ENCODE data around the gene FOS. TPM values are rescaled to one million over a fixed set of nuclear protein-coding genes. Genes with fewer than 3 reads are reported as not detected.

FOS gene
- total and polyA plus RNA-seq, 2 of the 13 experiments (the other 11 are each of a cell fraction or from before 2014, with no cell fraction given) = 15.9 to 24.2 TPM

DNA sequence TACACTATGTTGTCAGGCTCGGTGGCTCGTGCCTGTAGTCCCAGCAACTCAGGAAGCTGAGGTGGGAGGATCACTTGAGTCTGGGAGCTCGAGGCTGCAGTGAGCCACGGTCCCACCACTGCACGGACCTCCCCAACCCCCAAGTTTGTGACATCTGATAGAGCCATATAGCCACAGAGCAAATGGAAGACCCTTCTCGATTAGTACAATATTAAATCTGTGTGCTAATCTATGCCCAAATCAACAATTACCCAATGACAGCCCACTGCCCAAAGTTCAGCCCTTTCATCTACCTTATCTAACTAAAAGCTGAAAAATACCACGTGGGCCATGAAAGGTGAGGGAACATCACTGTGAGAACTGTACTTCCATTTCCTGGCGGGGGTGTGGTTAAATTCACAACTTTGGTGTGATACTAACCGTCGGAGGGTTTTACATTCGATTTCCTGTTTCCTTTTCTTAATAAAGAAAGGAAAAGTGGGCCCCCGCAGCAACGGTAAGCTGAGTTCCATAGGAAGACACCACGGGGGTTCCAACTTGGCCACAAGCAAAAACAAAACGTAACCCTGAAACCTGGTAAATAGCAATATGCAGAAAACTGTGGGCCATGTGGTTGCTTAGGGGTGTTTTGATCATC lies 31.2 kb upstream of the FOS start (continued):
- TF ChIP-seq ZNF263 (CRISPR knock-in tag; IDR thresholded peaks at IDR 0.05) = no peak
- TF ChIP-seq, protein P1, sequence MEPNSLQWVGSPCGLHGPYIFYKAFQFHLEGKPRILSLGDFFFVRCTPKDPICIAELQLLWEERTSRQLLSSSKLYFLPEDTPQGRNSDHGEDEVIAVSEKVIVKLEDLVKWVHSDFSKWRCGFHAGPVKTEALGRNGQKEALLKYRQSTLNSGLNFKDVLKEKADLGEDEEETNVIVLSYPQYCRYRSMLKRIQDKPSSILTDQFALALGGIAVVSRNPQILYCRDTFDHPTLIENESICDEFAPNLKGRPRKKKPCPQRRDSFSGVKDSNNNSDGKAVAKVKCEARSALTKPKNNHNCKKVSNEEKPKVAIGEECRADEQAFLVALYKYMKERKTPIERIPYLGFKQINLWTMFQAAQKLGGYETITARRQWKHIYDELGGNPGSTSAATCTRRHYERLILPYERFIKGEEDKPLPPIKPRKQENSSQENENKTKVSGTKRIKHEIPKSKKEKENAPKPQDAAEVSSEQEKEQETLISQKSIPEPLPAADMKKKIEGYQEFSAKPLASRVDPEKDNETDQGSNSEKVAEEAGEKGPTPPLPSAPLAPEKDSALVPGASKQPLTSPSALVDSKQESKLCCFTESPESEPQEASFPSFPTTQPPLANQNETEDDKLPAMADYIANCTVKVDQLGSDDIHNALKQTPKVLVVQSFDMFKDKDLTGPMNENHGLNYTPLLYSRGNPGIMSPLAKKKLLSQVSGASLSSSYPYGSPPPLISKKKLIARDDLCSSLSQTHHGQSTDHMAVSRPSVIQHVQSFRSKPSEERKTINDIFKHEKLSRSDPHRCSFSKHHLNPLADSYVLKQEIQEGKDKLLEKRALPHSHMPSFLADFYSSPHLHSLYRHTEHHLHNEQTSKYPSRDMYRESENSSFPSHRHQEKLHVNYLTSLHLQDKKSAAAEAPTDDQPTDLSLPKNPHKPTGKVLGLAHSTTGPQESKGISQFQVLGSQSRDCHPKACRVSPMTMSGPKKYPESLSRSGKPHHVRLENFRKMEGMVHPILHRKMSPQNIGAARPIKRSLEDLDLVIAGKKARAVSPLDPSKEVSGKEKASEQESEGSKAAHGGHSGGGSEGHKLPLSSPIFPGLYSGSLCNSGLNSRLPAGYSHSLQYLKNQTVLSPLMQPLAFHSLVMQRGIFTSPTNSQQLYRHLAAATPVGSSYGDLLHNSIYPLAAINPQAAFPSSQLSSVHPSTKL (CRISPR knock-in tag; IDR thresholded peaks at IDR 0.05) = peak; percentile 35; the same call in 1 of the 2 replicates
- no peak for TF ChIP-seq CENPT (CRISPR knock-in tag; IDR thresholded peaks at IDR 0.05; ENCODE audit: low read depth)
- TF ChIP-seq AKAP8 (CRISPR knock-in tag; IDR thresholded peaks at IDR 0.05) = no peak
- 0 out of 2 replicates have a peak, but pooled peaks have one; percentile 26 for TF ChIP-seq CREM (IDR thresholded peaks at IDR 0.05)
- TF ChIP-seq CREM (CRISPR knock-in tag; IDR thresholded peaks at IDR 0.05) = no peak
- peak; percentile 40; the same call in 1 of the 2 replicates for TF ChIP-seq CHD4 (IDR thresholded peaks at IDR 0.05; ENCODE audit: borderline replicate concordance, low read length)
- peak; percentile 49; the same call in 1 of the 2 replicates for TF ChIP-seq CEBPG (CRISPR knock-in tag; IDR thresholded peaks at IDR 0.05)
- TF ChIP-seq LCORL (IDR thresholded peaks at IDR 0.05) = no peak; the same call in 1 of the 2 replicates
- peak; percentile 29; the same call in 1 of the 2 replicates for TF ChIP-seq LCORL (CRISPR knock-in tag; IDR thresholded peaks at IDR 0.05)
- no peak for TF ChIP-seq ZSCAN20 (CRISPR knock-in tag; IDR thresholded peaks at IDR 0.05; ENCODE audit: borderline replicate concordance)
- 0 out of 2 replicates have a peak, but pooled peaks have one; percentile 31 for TF ChIP-seq MIXL1 (CRISPR knock-in tag; IDR thresholded peaks at IDR 0.05)
- TF ChIP-seq HNF4G (IDR thresholded peaks at IDR 0.05; ENCODE audit: borderline replicate concordance, low read depth, low read length) = peak; percentile 20; the same call in 1 of the 2 replicates
- TF ChIP-seq HNF4G (CRISPR knock-in tag; IDR thresholded peaks at IDR 0.05; ENCODE audit: borderline replicate concordance, low read depth) = no peak
- 0 out of 2 replicates have a peak, but pooled peaks have one; percentile 28 for TF ChIP-seq NCOA2 (CRISPR knock-in tag; IDR thresholded peaks at IDR 0.05)
- peak; percentile 52 for TF ChIP-seq TCF7 (IDR thresholded peaks at IDR 0.05; ENCODE audit: low read depth)
- peak; percentile 8; the same call in 1 of the 2 replicates for TF ChIP-seq MEF2D (CRISPR knock-in tag; IDR thresholded peaks at IDR 0.05)
- 0 out of 2 replicates have a peak, but pooled peaks have one; percentile 27 for TF ChIP-seq ZNF710 (CRISPR knock-in tag; IDR thresholded peaks at IDR 0.05; ENCODE audit: borderline replicate concordance)
- TF ChIP-seq EP300 (IDR thresholded peaks at IDR 0.05; ENCODE audit: low read depth in 2 of 2, low read length in 2 of 2) = peak in 1 of 2 experiments; percentile 30; a peak in 1 of 4 replicates
- TF ChIP-seq EP300 (CRISPR knock-in tag; IDR thresholded peaks at IDR 0.05; ENCODE audit: borderline replicate concordance) = no peak
- TF ChIP-seq RARA (CRISPR knock-in tag; IDR thresholded peaks at IDR 0.05) = 0 out of 2 replicates have a peak, but pooled peaks have one; percentile 21
- TF ChIP-seq, protein P2, sequence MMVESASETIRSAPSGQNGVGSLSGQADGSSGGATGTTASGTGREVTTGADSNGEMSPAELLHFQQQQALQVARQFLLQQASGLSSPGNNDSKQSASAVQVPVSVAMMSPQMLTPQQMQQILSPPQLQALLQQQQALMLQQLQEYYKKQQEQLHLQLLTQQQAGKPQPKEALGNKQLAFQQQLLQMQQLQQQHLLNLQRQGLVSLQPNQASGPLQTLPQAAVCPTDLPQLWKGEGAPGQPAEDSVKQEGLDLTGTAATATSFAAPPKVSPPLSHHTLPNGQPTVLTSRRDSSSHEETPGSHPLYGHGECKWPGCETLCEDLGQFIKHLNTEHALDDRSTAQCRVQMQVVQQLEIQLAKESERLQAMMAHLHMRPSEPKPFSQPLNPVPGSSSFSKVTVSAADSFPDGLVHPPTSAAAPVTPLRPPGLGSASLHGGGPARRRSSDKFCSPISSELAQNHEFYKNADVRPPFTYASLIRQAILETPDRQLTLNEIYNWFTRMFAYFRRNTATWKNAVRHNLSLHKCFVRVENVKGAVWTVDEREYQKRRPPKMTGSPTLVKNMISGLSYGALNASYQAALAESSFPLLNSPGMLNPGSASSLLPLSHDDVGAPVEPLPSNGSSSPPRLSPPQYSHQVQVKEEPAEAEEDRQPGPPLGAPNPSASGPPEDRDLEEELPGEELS (CRISPR knock-in tag; IDR thresholded peaks at IDR 0.05) = peak; percentile 42
- TF ChIP-seq HDAC1 (CRISPR knock-in tag; IDR thresholded peaks at IDR 0.05) = 0 out of 2 replicates have a peak, but pooled peaks have one; percentile 25
